H9 (cell line): ENCODE measurements around the gene TPRX2. TPM values are rescaled to one million over a fixed set of nuclear protein-coding genes. Genes with fewer than 3 reads are reported as not detected.

Experiments
- DNase-seq: peaks from one replicate; pipeline ENCODE4 v3.0.0-alpha.2; 2017
- H2AFZ ChIP-seq: one replicate; pipeline ENCODE4 v1.6.1; 2013; ENCODE audit warnings: mild to moderate bottlenecking, low read length, control low read depth, moderate library complexity
- H2AK5ac ChIP-seq: 2 replicates; pipeline ENCODE4 v1.6.1; 2013; ENCODE audit warnings: low read length, control low read depth, mixed read lengths; ENCODE audit not compliant: insufficient read length
- H2BK120ac ChIP-seq: one replicate; pipeline ENCODE4 v1.6.1; 2013; ENCODE audit warnings: low read depth, mild to moderate bottlenecking, low read length, control low read depth, inconsistent platforms; ENCODE audit not compliant: poor library complexity, severe bottlenecking
- H2BK12ac ChIP-seq: 2 replicates; pipeline ENCODE4 v1.6.1; 2013; ENCODE audit warnings: low read length, control low read depth, mixed read lengths, low read depth; ENCODE audit not compliant: insufficient read length
- H2BK15ac ChIP-seq: 2 replicates; pipeline ENCODE4 v1.6.1; 2013; ENCODE audit warnings: low read depth, low read length, control low read depth
- H2BK20ac ChIP-seq: one replicate; pipeline ENCODE4 v1.6.1; 2013; ENCODE audit warnings: low read depth, mild to moderate bottlenecking, low read length, control low read depth, inconsistent platforms; ENCODE audit not compliant: poor library complexity, severe bottlenecking
- H2BK5ac ChIP-seq: 2 replicates; pipeline ENCODE4 v1.6.1; 2013; ENCODE audit warnings: low read length, control low read depth, mixed read lengths; ENCODE audit not compliant: insufficient read length
- H3K14ac ChIP-seq: 2 replicates; pipeline ENCODE4 v1.6.1; 2013; ENCODE audit warnings: low read length, control low read depth; ENCODE audit not compliant: insufficient read depth
- H3K18ac ChIP-seq: 2 replicates; pipeline ENCODE4 v1.6.1; 2013; ENCODE audit warnings: low read depth, mild to moderate bottlenecking, mixed read lengths, low read length, control low read depth; ENCODE audit not compliant: insufficient read length
- H3K23ac ChIP-seq: 2 replicates; pipeline ENCODE4 v1.6.1; 2013; ENCODE audit warnings: low read length, control low read depth, mixed read lengths, low read depth; ENCODE audit not compliant: insufficient read length
- H3K23me2 ChIP-seq: 2 replicates; pipeline ENCODE4 v1.6.1; 2013; ENCODE audit warnings: low read depth, mild to moderate bottlenecking, mixed read lengths, low read length, control low read depth; ENCODE audit not compliant: insufficient read length, poor library complexity, severe bottlenecking
- H3K27ac ChIP-seq: 2 replicates; pipeline ENCODE4 v1.5.1; 2013; ENCODE audit warnings: low read length, control low read depth, mixed read lengths, low read depth; ENCODE audit not compliant: insufficient read length
- H3K27me3 ChIP-seq: 2 replicates; pipeline ENCODE4 v1.6.1; 2013; ENCODE audit warnings: low read length, control low read depth, inconsistent platforms; ENCODE audit not compliant: insufficient read depth
- H3K4ac ChIP-seq: 2 replicates; pipeline ENCODE4 v1.6.1; 2013; ENCODE audit warnings: low read depth, mild to moderate bottlenecking, control low read depth, inconsistent platforms, low read length, moderate library complexity
- H3K4me1 ChIP-seq: 2 replicates; pipeline ENCODE4 v1.6.1; 2013; ENCODE audit warnings: low read length, control low read depth, inconsistent platforms; ENCODE audit not compliant: insufficient read depth
- H3K4me2 ChIP-seq: 2 replicates; pipeline ENCODE4 v1.6.1; 2013; ENCODE audit warnings: low read length, control low read depth, mixed read lengths; ENCODE audit not compliant: insufficient read length, insufficient read depth
- H3K56ac ChIP-seq: 2 replicates; pipeline ENCODE4 v1.6.1; 2013; ENCODE audit warnings: low read depth, mild to moderate bottlenecking, mixed read lengths, low read length, control low read depth; ENCODE audit not compliant: insufficient read length
- H3K79me1 ChIP-seq: 2 replicates; pipeline ENCODE4 v1.6.1; 2013; ENCODE audit warnings: low read depth, mild to moderate bottlenecking, moderate library complexity, low read length, control low read depth, inconsistent platforms; ENCODE audit not compliant: insufficient read depth, poor library complexity, severe bottlenecking
- H3K79me2 ChIP-seq: 2 replicates; pipeline ENCODE4 v1.6.1; 2013; ENCODE audit warnings: low read length, control low read depth, inconsistent platforms; ENCODE audit not compliant: insufficient read depth
- H3K9ac ChIP-seq: 2 replicates; pipeline ENCODE4 v1.6.1; 2013; ENCODE audit warnings: low read length, control low read depth, mixed read lengths; ENCODE audit not compliant: insufficient read length; ENCODE audit errors: extremely low read depth
- H3K9me3 ChIP-seq: one replicate; pipeline ENCODE4 v1.6.1; 2013; ENCODE audit warnings: low read depth, low read length, inconsistent platforms; ENCODE audit not compliant: control insufficient read depth
- H3T11ph ChIP-seq: one replicate; pipeline ENCODE4 v1.6.1; 2013; ENCODE audit warnings: mild to moderate bottlenecking, low read length, control low read depth, inconsistent platforms
- H4K20me1 ChIP-seq: one replicate; pipeline ENCODE4 v1.6.1; 2013; ENCODE audit not compliant: control insufficient read depth, insufficient read length, insufficient read depth
- H4K5ac ChIP-seq: 2 replicates; pipeline ENCODE4 v1.6.1; 2013; ENCODE audit warnings: low read depth, mild to moderate bottlenecking, mixed read lengths, low read length, control low read depth; ENCODE audit not compliant: insufficient read length
- H4K8ac ChIP-seq: replicated peaks from 2 replicates; pipeline ENCODE4 v1.6.1; 2013; ENCODE audit warnings: low read length, control low read depth, mixed read lengths, low read depth; ENCODE audit not compliant: insufficient read length
- H4K91ac ChIP-seq: 2 replicates; pipeline ENCODE4 v1.6.1; 2013; ENCODE audit warnings: low read depth, mild to moderate bottlenecking, moderate library complexity, mixed read lengths, low read length, control low read depth; ENCODE audit not compliant: insufficient read length
- H3K27ac Mint-ChIP-seq, 3 experiments: 2 replicates in 2 of 3; 3 replicates in 1 of 3; pipeline ENCODE4 v1.8.0; 2020 to 2021; ENCODE audit warnings: mixed read lengths in 3 of 3, mild to moderate bottlenecking in 1 of 3, moderate library complexity in 1 of 3
- H3K27me3 Mint-ChIP-seq: 2 replicates; pipeline ENCODE4 v1.8.0; 2021; ENCODE audit warnings: low read depth, mild to moderate bottlenecking, moderate library complexity, mixed read lengths
- H3K36me3 Mint-ChIP-seq, 3 experiments: 2 replicates in 2 of 3; 3 replicates in 1 of 3; pipeline ENCODE4 v1.8.0; 2020 to 2021; ENCODE audit warnings: low read depth in 3 of 3, mixed read lengths in 3 of 3; ENCODE audit not compliant: insufficient read depth in 1 of 3
- H3K4me1 Mint-ChIP-seq, 2 experiments: 2 replicates each; pipeline ENCODE4 v1.8.0; 2020; ENCODE audit warnings: mixed read lengths in 2 of 2
- H3K4me3 Mint-ChIP-seq, 2 experiments: 2 replicates in 1 of 2; 3 replicates in 1 of 2; pipeline ENCODE4 v1.8.0; 2020 to 2021; ENCODE audit warnings: mild to moderate bottlenecking in 2 of 2, mixed read lengths in 2 of 2, moderate library complexity in 1 of 2
- H3K9me3 Mint-ChIP-seq, 2 experiments: 2 replicates in 1 of 2; 3 replicates in 1 of 2; pipeline ENCODE4 v1.8.0; 2020; ENCODE audit warnings: mild to moderate bottlenecking in 2 of 2, mixed read lengths in 2 of 2, moderate library complexity in 1 of 2
- WGBS: extraction: QIAGEN DNeasy Blood & Tissue Kit; methylation state at CpG from one replicate; pipeline ENCODE4 v1.1.7; 2013; ENCODE audit warnings: missing lambda C conversion rate, low lambda C conversion rate, mixed read lengths; ENCODE audit not compliant: insufficient read length; ENCODE audit errors: extremely low coverage; 5-methylcytosine and 5-hydroxymethylcytosine counted together
- total RNA-seq: library from RNA; stranded (reverse); gene quantifications from 2 replicates; pipeline ENCODE4 v1.2.1, GENCODE V29; 2021
- TF ChIP-seq, protein P1 (sequence below): fragments of 200-600 bp; sonication (generic); conservative IDR thresholded peaks from 3 replicates; pipeline ENCODE4 v1.8.0; 2021; ENCODE audit warnings: antibody characterized with exemption, mild to moderate bottlenecking

The TPRX2 gene
- total RNA-seq, 1 experiment from 2014 or later: not detected

GRCh38 chr19:47860602-47861297 lies 1.7 kb downstream of the TPRX2 start:
- TF ChIP-seq, protein P1, sequence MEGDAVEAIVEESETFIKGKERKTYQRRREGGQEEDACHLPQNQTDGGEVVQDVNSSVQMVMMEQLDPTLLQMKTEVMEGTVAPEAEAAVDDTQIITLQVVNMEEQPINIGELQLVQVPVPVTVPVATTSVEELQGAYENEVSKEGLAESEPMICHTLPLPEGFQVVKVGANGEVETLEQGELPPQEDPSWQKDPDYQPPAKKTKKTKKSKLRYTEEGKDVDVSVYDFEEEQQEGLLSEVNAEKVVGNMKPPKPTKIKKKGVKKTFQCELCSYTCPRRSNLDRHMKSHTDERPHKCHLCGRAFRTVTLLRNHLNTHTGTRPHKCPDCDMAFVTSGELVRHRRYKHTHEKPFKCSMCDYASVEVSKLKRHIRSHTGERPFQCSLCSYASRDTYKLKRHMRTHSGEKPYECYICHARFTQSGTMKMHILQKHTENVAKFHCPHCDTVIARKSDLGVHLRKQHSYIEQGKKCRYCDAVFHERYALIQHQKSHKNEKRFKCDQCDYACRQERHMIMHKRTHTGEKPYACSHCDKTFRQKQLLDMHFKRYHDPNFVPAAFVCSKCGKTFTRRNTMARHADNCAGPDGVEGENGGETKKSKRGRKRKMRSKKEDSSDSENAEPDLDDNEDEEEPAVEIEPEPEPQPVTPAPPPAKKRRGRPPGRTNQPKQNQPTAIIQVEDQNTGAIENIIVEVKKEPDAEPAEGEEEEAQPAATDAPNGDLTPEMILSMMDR: no peak
- WGBS: no CpG with 5 or more reads among the region's 34 CpGs
- no peaks in the 10 kb centered on the region for H3K27me3 Mint-ChIP-seq
- Histone ChIP-seq H3K4me2 (no peak overlapping the region), H3K27me3 (no peaks in the 10 kb centered on the region), H3K79me2 (no peaks in the 10 kb centered on the region), H2BK20ac (no peak overlapping the region), H4K91ac (no peak overlapping the region), H3K9ac (no peak overlapping the region), H2BK12ac (no peak overlapping the region), H3K56ac (no peak overlapping the region), H3K4me1 (no peaks in the 10 kb centered on the region), H4K20me1 (no peaks in the 10 kb centered on the region), H3K27ac (no peak overlapping the region), H3K23me2 (no peaks in the 10 kb centered on the region), H2BK15ac (no peak overlapping the region), H3K23ac (no peak overlapping the region), H2AK5ac (no peak overlapping the region), H4K8ac (no peak overlapping the region), H3K9me3 (no peaks in the 10 kb centered on the region), H2BK5ac (no peak overlapping the region), H3K14ac (no peak overlapping the region), H4K5ac (no peak overlapping the region), H2AFZ (no peak overlapping the region), H3T11ph (no peak overlapping the region), H2BK120ac (no peak overlapping the region), H3K79me1 (no peaks in the 10 kb centered on the region), H3K18ac (no peak overlapping the region), H3K4ac (no peak overlapping the region)
- H3K36me3 Mint-ChIP-seq: peaks cover 0 to 3% (median 0%) of the 10 kb centered on the region in 3 experiments; a peak in 1 of 7 replicates
- H3K9me3 Mint-ChIP-seq: no peaks in the 10 kb centered on the region; a peak in 2 of 5 replicates
- no peak overlapping the region for H3K4me3 Mint-ChIP-seq
- peak; percentile 44 for DNase-seq
- H3K4me1 Mint-ChIP-seq: peaks cover 17 to 21% of the 10 kb centered on the region in 2 experiments
- H3K27ac Mint-ChIP-seq: peak overlapping the region in 2 of 3 experiments; percentile 20 to 64; a peak in 1 of 7 replicates
